Stimulated activated CD8-positive, alpha-beta memory T cell treated with anti-CD3 and anti-CD28 coated beads, Interleukin-4, amount 100 ng/mL, for 24 hours (primary cell): ENCODE data around the gene COL10A1.
"Not testable (repeated sequence)": the region's sequence is repeated elsewhere in the genome, so short reads cannot be mapped to it uniquely, and the experiment has no call there.

Experiments used
- DNase-seq: peaks from one replicate; pipeline ENCODE4 v3.0.0-alpha.2; 2020; ENCODE audit warnings: low read depth

The COL10A1 gene

DNA sequence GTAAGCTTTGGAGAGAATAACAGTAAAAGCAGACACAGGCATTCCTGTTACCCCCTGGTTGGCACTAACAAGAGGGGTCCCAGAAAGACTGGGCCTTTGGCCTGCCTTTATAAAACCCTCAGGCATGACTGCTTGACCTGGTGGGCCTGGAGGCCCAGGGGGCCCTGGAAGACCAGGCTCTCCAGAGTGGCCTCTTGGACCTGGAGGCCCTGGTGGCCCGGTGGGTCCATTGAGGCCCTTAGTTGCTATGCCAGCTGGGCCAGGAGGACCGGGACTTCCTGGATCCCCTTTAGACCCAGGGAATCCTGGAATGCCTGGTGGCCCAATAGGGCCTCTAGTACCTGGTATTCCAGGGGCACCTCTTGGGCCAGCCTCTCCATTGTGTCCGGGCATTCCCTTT is 5.5 kb downstream of the COL10A1 start:
- no peak for DNase-seq

DNA sequence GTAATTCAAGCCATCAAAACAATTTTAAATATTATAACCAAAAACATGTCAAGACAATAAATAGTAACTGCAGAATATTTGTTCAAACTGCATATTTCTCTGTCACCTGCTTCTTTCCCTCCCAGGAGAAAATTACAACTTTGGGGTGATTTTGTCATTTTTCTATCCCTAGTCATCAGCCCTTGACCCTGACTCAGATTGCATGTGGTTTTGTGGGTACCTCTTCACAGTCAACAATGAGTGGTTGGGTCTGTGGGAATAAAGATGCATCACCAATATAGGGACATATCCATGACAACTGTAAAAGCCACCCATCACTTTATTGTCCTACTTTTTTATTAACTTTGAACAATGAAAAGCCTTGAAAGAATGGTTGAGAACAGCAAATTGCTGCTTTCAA is 7.3 kb downstream of the COL10A1 start:
- DNase-seq = no peak

DNA sequence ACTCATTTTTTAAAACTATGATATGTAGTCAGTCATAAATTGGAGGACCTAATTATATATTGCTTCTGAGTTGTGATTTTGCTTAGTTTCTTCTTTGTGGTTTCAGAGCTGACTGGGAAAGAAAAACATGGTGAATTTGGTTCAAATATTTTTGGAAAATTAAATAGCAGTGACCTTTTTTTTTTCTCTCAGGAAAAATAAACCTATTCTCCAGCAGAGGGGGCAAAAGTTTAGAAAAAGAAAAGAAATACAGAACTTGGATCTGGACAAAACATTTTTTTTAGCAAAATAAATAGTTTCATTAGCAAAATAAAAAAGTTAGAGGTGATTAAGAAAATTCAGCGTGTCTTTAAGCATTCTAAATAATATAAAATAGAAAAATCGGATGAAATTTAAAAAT is 10.2 kb downstream of the COL10A1 start:
- no peak for DNase-seq

DNA sequence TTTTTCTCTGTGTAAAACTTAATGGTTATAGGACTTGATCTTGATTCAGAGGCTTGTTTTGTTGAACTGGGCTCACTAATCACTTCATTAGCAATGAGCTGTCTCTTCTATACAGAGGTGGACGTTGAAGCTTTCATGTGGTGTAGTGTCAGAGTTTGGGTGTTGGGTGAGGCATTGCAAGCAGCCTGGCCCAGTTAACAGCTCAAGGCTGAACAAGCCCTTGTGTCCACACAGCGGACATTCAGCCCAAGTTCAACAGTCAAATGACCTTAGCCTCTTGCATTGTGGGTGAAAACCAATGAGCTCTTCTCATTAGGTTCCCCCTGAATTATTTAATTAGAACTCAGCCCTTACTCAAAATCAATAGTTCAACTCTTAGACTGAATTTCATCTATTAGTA is 12.5 kb downstream of the COL10A1 start:
- DNase-seq = no peak

DNA sequence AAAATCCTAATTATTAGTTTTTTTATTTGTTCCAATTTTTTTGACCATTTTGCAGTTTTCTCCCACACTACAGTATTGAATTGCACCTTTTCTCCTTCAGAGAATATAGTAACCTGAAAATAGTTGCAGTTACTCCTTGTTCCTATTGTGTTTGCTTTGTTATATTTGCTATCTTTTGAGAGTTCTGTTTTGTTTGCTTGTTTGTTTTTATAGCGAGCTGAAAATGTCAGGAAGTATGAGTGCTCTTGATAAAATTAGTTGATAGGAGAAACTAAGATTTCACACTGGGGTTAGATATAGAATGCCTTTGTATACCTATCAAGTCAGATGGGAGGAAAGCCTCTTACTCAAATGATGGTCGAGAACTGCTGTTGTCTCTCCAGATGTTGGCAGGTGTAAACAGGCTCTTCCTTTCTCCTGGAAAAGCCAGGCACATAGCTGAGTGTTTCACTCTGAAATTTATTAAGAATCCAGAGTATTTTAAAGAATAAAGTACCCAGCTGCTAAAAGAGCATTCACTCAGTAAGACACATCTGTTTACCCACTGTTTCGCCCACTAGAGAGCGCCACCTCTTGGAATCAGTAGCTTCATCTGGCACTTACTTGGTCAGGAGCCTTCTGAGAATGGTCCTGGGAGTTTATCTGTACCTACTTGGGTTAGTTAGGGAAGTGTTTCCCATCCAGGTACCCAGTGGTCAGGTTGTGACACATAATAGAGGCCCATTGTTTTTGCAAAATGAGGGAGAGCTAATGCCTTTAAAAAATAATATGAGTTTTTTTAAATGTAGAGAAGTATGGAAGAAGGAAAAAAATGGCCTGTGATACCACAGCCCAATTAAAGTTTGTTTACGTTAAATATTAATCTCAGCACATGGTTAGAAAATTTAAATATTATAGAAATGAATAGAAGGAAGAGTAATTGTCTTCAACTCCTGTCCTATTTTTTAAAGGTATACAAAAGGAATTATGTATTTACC is 14.1 kb downstream of the COL10A1 start:
- DNase-seq = no peak

DNA sequence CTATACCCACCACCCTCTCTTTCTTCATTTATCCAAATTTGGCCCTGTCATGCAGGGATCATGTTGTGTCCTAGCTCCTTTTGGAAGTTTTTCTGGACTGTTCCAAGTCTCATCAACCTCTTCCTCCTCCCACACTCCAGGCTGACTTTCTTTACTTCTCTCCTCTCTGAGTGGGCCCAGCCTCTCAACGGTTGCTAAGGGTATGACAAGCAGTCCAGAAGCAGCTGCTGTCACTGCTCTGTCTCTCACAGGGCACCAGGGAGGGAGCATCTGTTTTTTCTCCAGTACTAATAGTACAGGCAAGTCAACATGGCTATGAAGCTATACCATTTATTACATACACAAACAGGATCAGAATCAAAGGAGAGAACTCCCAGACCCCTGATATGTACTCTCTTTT is 17.1 kb downstream of the COL10A1 start:
- no peak for DNase-seq

DNA sequence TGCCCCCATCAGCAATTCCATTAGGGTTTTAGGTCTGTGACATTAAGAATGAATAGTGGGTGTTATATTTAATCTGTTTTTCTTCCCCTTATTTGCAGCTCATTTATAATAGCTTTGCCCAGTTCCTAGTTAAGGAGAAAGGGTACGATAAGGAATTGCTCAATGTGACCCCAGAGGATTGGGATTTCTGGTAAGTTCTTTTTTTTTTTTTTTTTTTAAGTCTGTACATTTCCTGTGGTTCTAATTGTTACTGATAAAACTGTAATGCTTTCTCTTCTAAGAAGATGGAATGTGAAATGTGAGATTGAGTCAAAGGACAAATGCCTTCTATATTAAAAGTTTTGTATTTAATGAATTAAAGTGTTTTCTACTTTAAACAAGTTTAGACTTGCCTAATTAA is 19.8 kb downstream of the COL10A1 start:
- no peak for DNase-seq

DNA sequence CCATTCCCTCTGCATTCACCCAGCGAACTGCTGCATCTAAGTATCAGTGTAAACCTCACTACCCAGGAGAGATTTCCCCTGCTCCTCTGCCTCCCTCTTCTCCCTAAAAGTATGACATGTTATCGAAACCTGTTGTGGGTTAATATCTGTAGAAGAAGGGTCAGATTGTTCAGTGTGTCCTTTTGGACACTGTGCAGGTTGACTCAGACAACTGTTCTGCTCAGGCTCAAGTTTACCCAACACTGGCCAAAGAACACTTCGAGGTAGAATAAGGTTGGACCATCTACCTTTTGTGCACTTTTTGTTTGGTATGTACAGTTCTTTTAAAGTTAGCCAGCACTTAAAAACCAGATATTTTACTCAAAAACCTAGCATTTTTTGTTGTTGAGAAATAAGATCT is 20.7 kb downstream of the COL10A1 start:
- DNase-seq = no peak

DNA sequence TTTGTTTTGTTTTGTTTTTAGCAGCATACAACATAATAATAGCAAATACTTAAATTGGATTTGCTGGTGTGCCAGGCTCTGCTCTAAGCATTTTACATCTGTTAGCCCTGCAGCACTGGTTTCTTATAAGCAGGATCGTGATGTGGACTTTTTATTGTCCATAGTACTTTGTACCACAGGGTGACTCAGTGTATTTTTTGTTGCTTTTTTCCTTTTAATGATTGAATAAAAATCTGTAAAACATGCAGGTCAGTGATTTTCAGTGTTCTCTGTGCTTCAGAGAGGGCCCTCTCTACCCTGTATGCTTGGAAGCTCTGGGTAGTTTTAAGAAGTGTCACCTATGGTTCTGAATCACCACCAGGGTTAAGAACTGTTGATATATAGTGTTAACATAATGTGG is 21.3 kb downstream of the COL10A1 start:
- DNase-seq = no peak

DNA sequence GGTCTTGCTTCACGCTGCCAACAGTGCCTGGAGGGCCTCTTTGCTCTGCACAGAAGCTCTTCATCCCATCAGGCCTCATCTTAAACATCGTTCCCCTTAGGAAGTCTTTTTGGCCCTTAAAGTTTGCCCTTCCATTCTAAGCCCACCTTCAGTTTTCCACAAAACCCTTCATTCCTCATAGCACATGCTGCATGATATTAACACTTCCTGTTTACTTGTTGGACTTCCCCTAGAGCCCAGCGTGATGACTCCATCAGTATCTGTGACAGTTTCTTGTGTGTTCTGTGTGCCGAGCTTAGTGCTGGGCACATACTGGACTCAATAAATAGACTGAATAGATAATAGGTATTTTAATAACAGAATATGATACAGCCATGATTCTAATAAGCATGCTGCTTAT is 23.1 kb downstream of the COL10A1 start:
- DNase-seq = no peak

DNA sequence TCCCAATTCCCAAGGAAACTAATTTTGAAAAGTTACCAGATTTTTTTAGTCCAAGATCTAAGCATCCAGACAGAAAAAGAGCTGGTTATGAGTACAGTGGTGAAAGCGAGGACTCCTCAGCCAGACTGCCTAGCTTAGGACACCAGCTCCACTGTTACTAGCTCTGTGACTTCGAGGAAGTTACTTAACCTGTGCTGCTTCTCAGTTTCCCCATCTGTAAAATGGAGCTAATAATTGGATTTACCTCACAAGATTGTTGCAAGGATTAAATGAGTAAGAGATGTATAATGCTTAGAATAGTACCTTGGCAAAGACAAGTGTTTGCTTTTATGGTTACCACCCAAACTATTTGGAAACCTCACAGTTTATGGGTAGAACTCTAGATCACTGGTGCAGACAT is 24.1 kb downstream of the COL10A1 start:
- DNase-seq = no peak

DNA sequence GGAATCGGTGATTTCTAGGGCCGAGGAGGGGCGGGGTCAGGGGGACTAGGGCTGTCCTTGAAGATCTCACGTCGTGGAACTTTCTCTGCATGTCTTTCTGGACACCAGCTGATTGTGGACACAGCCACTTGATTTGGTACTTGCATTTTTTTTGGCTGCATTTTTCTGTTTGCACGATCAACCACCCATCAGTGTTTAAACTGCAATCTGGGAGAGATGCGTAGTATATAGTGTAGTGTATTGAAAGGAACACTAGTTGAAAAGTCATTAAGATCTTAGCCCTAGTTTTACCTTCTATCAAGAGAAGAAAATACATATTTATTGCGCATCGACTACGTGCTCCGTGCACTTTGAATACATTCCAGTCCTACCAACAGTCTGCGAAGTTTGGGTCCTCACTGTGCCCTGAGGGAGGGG is 24.6 kb downstream of the COL10A1 start:
- no peak for DNase-seq

DNA sequence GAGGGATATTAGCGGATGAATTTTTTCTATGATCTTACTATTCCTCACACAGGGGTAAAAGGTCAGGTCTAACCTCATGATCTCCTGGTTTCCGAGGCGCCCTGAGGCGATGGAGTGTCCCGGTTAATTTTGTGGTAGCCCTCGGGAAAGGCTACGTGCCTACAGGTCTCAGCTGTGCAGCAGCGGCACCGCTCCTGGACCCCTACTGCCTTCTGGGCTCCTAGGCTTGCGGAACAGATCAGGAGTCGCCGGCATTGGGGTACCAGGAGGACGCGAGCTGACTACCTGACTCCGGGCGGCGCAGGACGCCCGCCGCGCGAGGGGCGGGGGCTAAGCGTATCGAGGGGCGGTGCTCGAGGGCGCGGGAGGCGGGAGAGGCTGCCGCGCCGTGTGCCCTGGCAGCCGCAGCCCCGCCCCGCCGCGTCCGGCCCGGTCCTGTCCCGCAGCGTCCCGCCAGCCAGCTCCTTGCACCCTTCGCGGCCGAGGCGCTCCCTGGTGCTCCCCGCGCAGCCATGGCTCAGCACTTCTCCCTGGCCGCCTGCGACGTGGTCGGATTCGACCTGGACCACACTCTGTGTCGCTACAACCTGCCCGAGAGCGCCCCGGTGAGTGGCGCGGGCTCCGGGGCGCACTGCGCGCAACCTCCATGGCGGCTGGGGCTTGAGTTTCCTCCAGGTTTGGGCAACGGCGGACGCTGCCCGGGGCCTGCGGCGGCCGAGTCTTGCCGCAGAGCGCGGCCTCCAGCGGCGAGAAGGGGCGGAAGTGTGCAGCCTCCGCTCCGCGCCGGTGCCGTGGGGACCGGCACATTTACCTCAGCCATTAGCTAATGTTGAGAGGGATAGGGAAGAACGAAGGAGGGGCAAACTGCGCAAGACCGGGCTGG is 25.3 kb downstream of the COL10A1 start, which contains the start of gene NT5DC1:
NT5DC1 (plus strand) TSS at position 435 of the 883 bp plus-strand sequence; CDS start at position 513, 78 bp downstream.
- DNase-seq = peak; percentile 80

DNA sequence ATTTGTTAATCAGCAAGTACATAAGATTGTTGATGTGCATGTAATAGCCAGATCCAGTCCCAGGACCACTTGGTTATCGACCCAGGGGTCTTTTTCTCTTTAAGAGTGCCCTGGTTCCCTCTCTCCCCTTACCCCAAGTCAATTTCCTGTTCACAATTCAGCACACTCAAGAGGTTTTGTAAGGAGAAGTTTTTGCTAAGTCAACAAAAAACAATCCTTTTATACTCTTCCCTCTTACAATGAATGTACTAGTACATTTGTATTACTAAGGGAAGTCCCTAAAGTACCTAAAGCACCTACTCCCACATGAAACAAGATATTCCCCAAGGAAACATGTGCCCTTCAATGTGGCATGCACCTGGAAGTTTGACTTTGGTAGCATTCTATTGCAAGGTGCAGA is 26.9 kb downstream of the COL10A1 start:
- DNase-seq = no peak

DNA sequence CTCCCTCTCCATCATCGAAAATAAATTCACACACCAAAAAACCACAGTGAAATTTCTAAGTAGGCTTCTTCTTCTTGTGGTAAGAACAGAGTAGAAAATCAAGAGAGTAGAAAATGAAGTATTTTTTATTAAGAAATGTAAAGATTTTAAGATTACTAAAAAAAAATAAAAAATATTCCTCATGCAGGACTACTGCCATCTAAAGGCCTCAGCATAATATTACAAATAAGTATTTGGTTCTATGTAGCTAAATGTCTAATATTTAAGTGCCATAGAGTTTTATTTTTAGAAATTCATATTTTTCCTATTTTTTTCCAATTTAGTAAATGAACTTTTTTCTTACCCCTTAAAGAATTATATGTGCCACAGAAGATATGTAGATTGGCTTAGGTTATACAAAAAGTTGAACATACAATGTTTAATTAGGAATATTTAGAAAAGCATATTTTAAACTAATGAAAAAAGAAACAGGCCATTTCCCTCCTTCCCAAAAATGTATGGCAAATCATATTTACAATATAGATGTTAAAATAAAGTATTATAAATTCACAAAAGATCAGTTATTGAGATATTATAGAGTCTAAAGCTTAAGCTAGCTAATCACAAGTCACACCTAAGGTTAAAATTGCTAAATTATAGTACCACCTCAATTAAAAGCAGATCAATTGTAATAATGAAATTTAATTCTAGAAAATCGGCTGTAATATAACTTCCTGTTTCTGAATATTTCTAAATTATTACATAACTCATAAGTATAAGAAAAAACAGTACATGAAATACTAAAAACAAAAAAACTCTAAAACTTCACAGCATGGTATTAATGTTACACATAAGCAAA is 28.7 kb downstream of the COL10A1 start:
- DNase-seq = no peak

DNA sequence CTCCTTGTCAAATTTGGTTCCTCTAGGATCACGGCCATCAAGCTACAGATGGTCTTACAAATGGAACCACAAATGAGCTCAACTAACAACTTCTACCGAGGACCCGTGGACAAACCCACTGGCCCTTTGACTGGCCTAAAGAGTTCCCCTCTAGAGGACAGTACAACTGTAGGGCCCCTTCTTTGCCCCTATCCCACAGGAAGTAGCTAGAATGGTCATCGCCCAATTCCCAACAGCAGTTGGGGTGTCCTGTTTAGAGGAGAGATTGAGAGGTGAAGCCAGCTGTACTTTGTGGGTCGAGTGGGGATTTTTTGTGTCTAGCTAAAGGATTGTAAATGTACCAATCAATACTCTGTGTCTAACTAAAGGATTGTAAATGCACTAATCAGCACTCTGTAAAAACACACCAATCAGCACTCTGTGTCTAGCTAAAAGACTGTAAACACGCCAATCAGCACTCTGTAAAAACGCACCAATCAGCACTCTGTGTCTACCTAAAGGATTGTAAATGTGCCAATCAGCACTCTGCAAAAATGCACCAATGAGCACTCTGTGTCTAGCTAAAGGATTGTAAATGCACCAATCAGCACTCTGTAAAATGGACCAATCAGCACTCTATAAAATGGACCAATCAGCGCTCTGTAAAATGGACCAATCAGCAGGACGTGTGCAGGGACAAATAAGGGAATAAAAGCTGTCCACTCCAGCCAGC is 29.7 kb downstream of the COL10A1 start:
- DNase-seq = not testable (repeated sequence)

DNA sequence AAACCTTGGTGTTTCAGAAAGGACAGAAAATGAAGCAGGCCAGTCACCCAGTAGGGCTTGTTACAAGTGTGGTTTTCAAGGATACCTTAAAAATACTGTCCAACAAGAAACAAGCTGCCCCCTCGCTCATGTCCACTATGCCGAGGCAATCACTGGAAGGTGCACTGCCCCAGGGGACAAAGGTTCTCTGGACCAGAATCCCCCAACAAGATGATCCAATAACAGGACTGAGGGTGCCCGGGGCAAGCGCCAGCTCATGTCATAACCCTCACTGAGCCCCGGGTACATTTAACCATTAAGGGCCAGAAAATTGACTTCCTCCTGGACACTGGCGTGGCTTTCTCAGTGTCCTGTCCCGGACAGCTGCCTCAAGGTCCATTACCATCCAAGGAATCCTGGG is 31.9 kb downstream of the COL10A1 start:
- no peak for DNase-seq

DNA sequence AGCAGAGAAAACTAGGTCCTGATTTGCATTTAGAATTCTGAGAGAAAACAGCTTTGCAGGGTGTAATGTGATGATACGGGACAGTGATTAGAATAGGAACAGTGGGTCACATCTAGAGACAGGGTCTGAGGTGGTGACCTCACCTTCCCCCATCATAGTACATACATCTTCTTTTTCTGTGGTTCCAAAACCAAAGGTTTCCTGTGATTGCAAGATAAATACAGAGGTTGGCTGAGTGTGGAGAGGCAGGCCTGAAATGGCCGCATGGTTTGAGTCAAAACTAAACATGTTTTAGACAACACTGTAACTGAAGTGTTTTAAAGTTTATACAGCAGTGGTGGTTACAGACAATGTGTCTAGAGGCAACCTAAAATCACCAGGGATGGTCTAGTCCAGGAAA is 35.7 kb downstream of the COL10A1 start:
- no peak for DNase-seq

DNA sequence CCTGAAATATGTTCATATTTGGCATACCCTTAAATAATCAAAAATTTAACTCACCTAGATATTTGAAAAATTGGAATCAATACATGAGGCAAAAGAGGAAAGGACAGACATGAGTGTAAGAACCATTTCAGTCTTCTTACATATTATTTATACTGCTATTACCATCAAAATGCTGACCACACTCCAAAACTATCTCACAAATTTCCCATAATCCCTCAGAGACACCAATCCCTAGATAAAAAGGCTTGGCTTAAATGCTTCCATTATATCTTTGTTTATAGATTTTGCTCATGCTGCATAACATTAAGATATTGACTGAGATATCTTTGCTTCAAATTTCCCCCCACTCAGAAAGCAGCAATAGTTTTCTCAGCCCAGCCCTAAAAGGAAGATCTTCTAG is 37.0 kb downstream of the COL10A1 start:
- DNase-seq = no peak

DNA sequence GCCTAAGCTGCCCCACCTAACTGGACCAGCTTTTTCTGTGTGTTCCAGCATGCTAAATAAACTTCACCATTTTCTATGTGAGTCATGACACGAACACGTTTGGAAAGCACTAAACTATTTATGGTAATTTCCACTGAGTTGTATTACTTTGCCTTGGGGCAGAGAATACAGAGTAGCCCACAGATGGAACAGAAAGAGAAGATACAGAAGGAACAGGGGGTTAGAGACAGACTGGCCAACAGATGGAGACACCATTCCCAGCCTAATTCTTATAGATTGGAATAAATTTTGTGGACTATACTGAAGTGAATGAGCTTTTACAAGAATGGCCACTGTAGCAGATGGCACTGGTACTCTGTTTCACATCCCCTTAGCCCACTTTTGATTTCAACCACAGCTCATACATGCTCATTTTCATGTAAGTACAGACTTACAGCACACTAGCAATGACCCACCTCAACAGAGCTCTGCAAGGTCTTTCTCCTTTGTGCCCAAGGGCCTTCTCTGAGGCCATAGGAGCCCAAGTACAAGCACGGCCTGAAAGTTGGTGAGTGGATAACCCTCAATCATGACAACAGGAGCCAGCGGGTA is 38.4 kb downstream of the COL10A1 start:
- DNase-seq = no peak

DNA sequence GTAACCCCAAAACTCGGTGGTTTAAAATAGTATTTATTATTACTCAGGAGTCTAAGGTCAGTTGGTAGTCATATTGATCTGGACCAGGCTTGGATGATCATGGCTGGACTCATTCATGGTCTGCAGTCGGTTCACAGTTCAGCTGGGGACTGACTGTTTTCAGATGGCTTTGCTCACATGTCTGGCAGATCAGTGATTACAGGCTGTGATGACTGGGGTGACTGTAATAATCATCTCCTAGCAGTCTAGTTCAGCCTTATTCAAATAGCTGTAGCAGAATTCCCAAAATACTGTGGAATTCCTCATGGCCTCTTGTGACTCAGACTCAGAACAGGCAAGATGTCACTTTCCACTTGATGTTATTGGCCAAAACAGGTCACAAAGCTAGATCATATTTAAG is 41.6 kb downstream of the COL10A1 start:
- no peak for DNase-seq
